ENCODE measurements around the gene PGA3.

- no peak for TF ChIP-seq CTCF (IDR thresholded peaks at IDR 0.05)
- TF ChIP-seq USF2 (IDR thresholded peaks at IDR 0.05; ENCODE audit: borderline replicate concordance, low read depth, low read length), result no peak
- no peak for TF ChIP-seq JUND (IDR thresholded peaks at IDR 0.05)
- TF ChIP-seq GATA2 (CRISPR knock-in tag; IDR thresholded peaks at IDR 0.05), result no peak
- no peak for TF ChIP-seq IRF3 (IDR thresholded peaks at IDR 0.05; ENCODE audit: low read depth, low read length)
- TF ChIP-seq TCF12 (IDR thresholded peaks at IDR 0.05), result no peak
- no peak for TF ChIP-seq TEAD4 (IDR thresholded peaks at IDR 0.05; ENCODE audit: borderline replicate concordance, insufficient read depth)
Observed at GRCh38 chr11:61201476-61201875, 1.8 kb upstream of the PGA3 start.
